Left colon (tissue), 2 donors: ENCODE results near the gene LYRM4. TPM values are rescaled to one million over a fixed set of nuclear protein-coding genes. Genes with fewer than 3 reads are reported as not detected.
A peak's percentile ranks its signal among the peaks of the same experiment; 100 is the strongest.

Experiments
- ATAC-seq: fragments of 200-7000 bp; cut with Tn5 transposase; one replicate; pipeline ENCODE4 v1.9.1; 2020; ENCODE audit warnings: mild to moderate bottlenecking, moderate library complexity
- DNase-seq, 2 donors: peaks; one replicate each; pipeline ENCODE4 v3.0.0-alpha.2; 2020
- intact Hi-C, 2 donors: fragments of 100-400 bp; cut with DNase I in 1 of 2; cut with micrococcal nuclease in 1 of 2; formaldehyde crosslinking; loops; one replicate each; pipeline versions ENCODE4 v1.11.2 to v1.14.0; 2022; cut with DNase I, micrococcal nuclease
- total RNA-seq, 2 donors: library from RNA; stranded (reverse); fragmentation: NEBNext Ultra II Directional; extraction: Animal tissue kit (Norgen Biotek cat#: 25700); gene quantifications; one replicate each; pipeline ENCODE4 v1.2.1, GENCODE V29; 2021
- donor health status: DM: no; HTN: no; CAD: no.
- donor health status: DM: yes; HTN: yes; CAD: no.

The LYRM4 gene
- total RNA-seq, 2 donors from 2014 or later = 12.1 to 12.5 TPM

DNA sequence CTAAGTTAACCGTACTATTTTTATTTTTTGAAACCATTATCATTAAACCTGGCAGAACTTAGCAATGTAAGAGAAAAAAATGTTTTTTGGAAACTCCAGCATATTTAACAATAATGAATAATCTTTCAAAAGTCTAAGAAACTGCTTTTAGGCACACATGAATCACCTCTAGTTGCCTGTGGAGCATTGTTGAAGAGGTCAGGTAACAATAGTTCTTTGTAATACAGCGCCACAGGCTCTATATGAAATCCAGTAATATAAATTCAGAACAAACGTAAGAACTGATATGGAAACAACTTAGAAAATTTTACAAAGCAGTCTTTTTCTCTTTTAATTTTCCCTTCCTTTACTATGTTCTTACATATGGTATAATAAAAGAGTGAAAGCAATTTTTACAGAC lies 10.3 kb downstream of the LYRM4 start:
- ATAC-seq = no peak
- intact Hi-C loops = no loop called here
- no peak for DNase-seq

- intact Hi-C loops = no loop called here
- no peak for DNase-seq
- ATAC-seq = no peak
Observed at GRCh38 chr6:5249451-5250122, 11.2 kb downstream of the LYRM4 start.

- ATAC-seq (no peak), DNase-seq (no peak)
- intact Hi-C loops = no loop called here
Observed at GRCh38 chr6:5248302-5249098, 12.2 kb downstream of the LYRM4 start.

DNA sequence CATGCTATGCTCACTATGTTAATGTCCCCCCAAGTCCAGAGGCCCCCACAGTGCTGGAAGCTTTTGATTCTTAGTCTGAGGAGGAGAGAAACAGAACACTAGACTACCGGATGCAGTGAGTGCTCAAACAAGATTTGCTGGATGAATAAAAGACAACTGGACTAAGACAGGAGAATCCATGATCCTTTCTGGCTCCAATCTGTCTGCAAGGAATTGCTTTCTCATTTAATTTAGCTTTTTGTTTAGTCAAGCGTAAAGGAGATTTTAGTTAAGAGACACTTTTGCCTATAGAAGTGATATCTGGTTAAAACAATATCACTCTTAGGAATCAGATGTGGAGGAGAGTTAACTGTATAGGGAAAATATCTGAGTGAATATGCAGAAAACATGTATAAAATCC lies 13.5 kb downstream of the LYRM4 start:
- DNase-seq (no peak), ATAC-seq (no peak)
- intact Hi-C loops = no loop called here

DNA sequence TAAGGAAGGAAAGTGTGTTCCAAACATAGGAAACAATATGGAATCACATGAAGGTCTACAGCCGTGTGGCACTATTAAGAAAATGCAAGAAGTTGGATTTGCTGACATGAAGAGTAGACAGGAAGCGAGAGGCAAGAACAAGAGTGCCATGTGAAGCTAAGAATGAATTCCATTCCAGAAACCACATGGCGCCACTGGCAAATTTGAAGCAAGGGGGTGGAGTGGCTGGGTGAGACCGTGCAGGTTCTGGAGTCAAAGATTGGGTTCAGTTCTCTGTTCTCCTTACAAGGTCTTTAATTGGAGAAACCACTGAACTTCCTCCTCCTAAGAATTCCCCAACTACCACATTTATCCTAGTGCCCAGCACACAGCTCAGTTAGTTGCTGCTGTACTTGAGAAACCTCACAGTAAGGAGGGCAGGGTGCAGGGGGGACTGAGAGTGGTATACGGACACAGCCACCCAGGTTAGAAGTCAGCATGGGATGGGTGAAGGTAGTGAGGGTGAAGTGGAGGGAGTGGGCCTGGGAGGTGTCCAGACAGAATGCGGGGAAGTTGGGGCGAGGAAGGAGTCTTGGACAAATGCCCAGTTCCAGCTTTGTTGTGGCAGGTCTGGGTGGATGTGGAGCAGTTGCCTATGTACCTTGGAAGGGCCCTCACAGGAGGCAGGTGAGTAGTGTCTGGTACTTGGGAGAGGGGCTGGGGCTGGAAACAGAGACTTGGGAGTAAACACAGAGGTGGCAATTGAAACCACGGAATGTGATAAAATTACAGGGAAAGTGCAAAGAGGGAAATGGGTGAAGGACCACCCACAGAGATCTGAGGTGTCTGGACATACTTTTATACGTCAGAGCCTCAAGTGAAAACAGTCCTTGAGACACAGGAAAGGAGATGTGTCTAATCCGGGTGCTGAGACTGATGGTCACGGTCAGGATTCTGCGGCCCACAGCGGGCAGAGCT lies 14.3 kb downstream of the LYRM4 start:
- no peak for ATAC-seq

GRCh38 chr6:5243069-5243468 lies 17.7 kb downstream of the LYRM4 start:
- DNase-seq (no peak), ATAC-seq (no peak)
- intact Hi-C loops = no loop called here

More for the DNA sequence above, 14.3 kb downstream of the LYRM4 start:
- DNase-seq = no peak
- intact Hi-C loops = no loop called here

DNA sequence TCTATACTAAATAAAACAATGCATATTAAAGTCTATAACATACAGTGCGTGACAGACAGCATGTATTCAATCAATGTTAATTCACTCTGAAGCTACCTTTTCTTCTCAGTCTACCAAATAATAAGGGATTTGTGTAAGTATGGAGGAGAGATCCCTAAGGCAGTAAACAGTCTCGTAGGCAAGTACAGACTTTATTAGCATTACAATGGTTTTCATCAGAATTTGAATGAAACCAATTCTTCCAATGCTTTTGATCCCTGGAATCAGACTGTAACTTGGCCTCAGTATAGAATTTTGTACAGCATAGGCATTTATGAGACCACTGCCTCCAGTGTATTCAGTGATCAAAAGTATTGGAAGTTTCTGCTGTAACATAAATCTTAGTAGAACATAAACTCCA lies 19.5 kb downstream of the LYRM4 start:
- intact Hi-C loops = no loop called here
- no peak for ATAC-seq
- DNase-seq = no peak

- no peak for DNase-seq
- no peak for ATAC-seq
- intact Hi-C loops = no loop called here
Observed at GRCh38 chr6:5238336-5238735, 22.4 kb downstream of the LYRM4 start.

DNA sequence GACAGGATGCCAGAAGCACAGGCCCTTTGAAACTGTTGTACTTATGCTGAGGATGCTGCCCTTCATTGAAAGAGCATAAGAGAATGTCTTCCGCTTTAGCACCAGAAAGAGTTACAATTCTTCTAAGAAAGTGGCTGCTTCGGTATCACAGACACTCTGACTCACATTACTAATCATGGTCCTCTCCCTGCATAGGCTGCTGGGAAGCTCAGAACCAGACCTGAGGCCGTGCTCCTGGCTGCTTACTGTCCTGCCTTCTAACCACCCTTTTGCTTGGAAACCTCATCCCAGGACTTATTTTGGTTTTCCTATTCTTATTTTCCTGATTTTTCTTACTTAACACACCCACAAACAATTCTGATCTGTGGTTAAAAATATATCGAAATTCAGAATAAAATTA lies 22.9 kb downstream of the LYRM4 start:
- DNase-seq (no peak), ATAC-seq (no peak)
- intact Hi-C loops = no loop called here

GRCh38 chr6:5235830-5236229 lies 24.9 kb downstream of the LYRM4 start:
- ATAC-seq (no peak), DNase-seq (no peak)
- intact Hi-C loops = no loop called here

GRCh38 chr6:5234874-5235273 lies 25.9 kb downstream of the LYRM4 start:
- DNase-seq (no peak), ATAC-seq (no peak)
- intact Hi-C loops = no loop called here

- no peak for DNase-seq
- no peak for ATAC-seq
- intact Hi-C loops = no loop called here
Observed at GRCh38 chr6:5231289-5231688, 29.5 kb downstream of the LYRM4 start.

GRCh38 chr6:5230081-5230480 lies 30.7 kb downstream of the LYRM4 start:
- intact Hi-C loops = no loop called here
- no peak for ATAC-seq

DNA sequence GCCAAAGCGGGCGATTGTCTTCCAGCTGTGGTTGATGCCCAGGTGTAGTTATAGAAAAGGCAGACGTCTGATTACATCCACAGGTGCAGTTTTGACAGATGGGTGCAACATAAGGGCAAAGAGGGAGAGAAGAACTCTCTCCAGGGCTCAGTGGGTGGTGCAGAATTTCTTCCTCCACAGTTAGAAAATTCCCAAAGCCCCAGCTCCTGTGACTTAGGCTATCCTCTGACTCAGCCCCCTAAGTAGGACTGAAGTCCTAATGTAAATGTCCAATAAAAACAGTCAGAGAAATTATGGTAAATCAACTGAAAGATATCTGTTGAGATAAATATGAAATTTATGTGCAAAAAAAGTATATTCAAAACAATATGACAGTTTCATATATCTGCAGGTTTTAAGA lies 31.4 kb downstream of the LYRM4 start:
- DNase-seq (no peak), ATAC-seq (no peak)
- intact Hi-C loops = no loop called here

More at GRCh38 chr6:5230081-5230480, 30.7 kb downstream of the LYRM4 start:
- DNase-seq = no peak

- ATAC-seq = no peak
- DNase-seq = no peak
- intact Hi-C loops = no loop called here
Observed at GRCh38 chr6:5223309-5223708, 37.4 kb downstream of the LYRM4 start.

GRCh38 chr6:5220443-5220842 lies 40.3 kb downstream of the LYRM4 start:
- ATAC-seq (no peak), DNase-seq (no peak)
- intact Hi-C loops = no loop called here

- intact Hi-C loops = no loop called here
- ATAC-seq = no peak
- DNase-seq = no peak
Observed at GRCh38 chr6:5219011-5219691, 41.6 kb downstream of the LYRM4 start.

DNA sequence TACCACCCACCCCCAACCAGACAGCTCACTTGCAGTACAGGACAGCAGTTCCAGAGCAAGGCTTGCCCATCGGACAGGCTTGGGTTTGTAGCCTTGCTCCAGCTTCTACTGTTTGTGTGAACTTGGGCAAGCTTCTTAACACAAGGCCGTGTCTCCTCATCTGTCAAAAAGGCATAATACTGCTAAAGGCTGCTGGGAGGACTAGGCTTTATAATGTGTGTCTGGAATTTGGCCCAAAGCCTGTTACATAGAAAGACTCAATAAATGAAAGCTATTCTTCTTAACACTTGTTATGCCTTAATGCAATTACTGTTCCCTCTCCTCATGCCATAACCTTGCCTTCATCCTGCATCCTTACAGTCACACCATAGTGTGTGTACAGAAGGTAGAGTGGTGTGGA lies 43.4 kb downstream of the LYRM4 start:
- no peak for DNase-seq
- intact Hi-C loops = no loop called here
- ATAC-seq = no peak

GRCh38 chr6:5215799-5216198 lies 45.0 kb downstream of the LYRM4 start:
- ATAC-seq = peak; percentile 95
- intact Hi-C loops = no loop called here
- peak; percentile 30 to 43 for DNase-seq
